SK-N-DZ (cell line): Measurements from ENCODE around the gene RPL9. TPM values are rescaled to one million over a fixed set of nuclear protein-coding genes. Genes with fewer than 3 reads are reported as not detected.
"Not testable (repeated sequence)": the region's sequence is repeated elsewhere in the genome, so short reads cannot be mapped to it uniquely, and the experiment has no call there.

Source experiments
- DNase-seq: peaks from one replicate; pipeline ENCODE4 v3.0.0-alpha.2; 2015; ENCODE audit warnings: low spot score
- polyA plus RNA-seq, 2 experiments: library from polyadenylated mRNA; depleted of rRNA; stranded (reverse); fragments of >200 nt; gene quantifications; 2 replicates each; pipeline ENCODE4 v1.2.3, GENCODE V29; 2014

Gene RPL9
- polyA plus RNA-seq (2014; cell fraction: cytosol; rRNA removed): 4,928 and 7,239 TPM in 2 replicates
- 2,869 and 8,300 TPM in 2 replicates for polyA plus RNA-seq (2014; cell fraction: nucleus; rRNA removed)

DNA sequence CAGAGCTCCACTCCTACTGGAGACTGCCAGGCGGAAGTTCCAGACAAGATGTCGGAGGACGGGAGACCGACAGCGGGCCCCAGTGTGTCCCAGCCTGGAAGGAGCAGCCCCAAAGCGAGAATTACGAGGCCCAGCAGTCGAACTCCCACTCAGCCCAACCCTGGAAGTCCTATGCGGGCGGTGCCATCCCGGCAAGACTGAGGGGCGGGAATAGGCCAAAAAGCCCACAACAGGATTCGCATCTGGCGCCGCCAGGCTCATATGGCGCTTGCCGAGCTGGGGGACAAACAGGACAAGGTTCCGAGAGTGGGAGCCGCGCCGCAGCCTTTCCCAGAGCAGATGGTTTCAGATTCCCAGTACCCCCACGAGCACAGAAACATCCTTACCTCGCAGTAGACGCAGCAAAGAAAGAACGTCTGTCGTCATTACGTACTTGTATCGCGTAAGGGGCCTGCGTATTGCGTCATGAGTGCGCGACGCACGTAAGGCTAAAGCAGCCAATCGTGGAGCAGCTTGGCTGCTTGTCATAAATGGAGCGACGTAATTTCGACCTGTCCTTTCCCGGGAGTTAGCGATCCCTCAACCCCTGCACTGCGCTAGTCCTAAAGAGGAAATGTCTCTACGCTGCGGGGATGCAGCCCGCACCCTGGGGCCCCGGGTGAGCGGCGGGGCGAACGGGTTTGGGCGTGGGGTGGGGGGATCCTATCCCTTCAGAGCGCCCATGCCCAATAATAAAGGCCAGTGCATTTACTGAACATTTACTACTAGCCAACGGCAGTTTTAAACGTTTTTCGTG, at the start of gene RPL9, which contains the start of gene LIAS:
Gene RPL9 (minus strand): TSS at position 418 of the 796 bp plus-strand sequence. CDS start 483 bp downstream, outside the sequence.
Gene LIAS (plus strand): TSS at position 552 of the 796 bp plus-strand sequence. CDS start 62 bp downstream, at position 614.
- DNase-seq: peak; percentile 98

DNA sequence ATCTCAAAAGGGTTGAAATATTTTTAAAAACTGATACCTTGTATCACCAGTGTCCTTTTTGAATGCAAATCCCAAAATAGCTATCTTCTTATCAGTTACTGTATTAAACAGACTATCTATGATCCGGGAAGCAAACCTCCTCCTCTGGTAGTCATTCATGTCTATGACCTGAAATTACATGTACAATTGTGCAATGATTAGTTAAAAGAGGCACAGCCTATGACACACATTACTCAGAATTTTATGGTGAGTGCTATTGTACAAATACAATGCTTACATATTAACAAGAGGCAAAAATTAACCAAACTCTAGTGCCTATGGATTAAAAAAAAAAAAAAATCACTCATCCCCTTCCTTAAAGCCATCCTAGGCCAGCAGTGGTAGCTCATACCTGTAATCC, 46.9 kb upstream of the RPL9 start:
- DNase-seq: no peak

DNA sequence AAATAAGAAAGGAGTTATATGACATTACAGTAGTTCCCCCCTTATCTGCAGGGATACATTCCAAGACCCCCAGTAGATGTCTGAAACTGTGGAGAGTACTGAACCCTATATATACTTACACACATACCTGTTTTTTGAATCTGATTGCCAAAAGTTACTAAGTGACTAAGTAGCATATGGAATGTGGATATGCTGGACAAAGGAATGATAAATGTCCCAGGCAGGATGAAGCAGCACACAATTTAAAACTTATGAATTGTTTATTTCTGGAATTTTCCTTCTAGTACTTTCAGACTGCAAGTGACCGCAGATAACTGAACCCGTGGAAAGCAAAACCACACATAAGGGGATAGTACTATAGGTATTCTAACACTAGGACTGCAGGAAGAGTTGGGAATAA, 45.8 kb upstream of the RPL9 start:
- DNase-seq: no peak

DNA sequence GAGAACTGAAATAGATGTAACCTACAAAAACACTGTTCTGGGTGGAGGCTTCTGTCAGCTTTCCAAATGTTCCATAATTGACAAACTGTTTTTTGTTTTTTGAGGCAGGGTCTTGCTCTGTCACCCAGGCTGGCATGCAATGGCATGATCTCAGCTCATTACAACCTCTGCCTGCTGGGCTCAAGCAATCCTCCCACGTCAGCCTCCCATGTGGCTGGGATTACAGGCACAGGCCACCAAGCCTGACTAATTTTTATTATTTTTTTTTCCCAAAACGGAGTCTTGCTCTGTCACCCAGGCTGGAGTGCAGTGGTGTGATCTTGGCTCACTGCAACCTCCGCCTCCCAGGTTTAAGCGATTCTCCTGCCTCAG, 43.9 kb upstream of the RPL9 start:
- DNase-seq: not testable (repeated sequence)

DNA sequence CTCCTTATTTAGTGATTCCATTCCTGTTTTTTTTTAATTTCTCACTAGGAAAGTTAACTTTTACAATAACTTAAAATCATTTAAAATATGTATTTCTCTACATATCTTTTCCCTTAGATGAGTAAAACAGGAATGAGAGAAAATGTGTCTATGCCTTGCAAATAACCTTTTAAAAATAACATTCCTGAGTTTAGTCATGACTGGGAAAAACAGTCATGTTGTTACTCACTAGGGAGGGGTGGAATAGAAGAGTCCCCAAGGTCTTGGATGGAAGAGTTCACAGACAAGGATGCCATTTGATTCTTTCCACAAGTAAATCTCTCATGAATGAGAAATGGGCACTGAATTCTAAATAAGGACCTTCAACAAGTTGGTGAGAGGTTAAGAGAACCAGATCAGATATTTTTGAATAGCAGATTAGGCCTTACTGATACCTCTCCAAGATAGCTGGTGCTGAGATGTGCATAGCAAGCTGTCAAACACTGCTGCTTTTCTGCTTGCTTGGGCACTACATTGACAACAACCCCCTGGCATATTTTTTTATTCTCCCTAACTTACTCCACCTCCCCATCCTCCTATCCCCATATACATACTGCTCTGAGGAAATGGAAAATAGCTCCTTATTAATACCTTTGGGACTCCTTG, 43.4 kb upstream of the RPL9 start:
- DNase-seq: no peak

DNA sequence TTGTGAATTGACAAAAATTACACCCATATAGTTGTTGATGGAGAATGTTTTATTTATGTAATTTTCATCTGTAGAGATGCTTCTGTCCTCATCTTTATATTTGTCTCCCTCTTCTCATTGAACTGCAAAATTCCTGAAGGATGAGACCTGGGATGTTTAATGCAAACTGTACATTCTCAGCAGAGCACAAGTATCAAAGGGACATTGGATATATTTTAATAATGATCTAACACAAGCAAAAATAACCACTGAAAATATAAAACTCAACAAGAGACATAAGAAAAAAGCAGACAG, 40.0 kb upstream of the RPL9 start:
- no peak for DNase-seq

DNA sequence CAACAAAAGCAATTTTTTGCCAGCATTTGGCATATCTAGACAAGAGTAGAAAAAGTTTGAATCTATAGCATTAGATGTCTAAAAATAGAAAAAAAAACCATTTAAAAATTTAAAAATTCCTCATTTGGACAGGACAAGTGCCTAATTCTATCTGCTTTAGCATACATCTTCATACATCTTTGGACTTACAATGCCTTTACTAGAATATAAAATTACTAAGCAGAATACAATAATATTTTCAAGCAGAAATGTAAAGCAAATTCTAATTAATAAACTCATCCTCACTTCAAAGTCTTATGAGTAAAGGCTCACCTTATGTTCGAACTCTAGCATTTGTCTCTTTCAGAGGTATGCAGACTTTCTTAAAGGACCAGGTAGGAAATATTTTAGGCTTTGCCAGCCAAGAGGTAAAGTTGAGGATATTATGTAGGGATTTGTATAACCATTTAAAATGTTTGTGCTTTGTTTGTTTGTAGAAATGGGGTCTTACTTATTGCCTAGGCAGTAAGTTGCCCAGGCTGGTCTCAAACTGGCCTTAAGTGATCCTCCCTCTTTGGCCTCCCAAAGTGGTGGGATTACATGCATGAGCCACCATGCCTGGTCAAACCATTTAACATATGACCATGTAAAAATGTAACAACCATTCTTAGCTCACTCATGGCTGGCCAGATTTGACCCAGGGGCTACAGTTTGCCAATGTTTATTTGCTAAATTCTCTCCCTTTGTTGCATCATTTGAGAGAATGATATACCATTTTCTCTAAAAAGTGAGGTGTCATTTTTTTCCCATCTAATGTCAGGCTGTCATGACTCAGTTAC, 39.4 kb upstream of the RPL9 start:
- DNase-seq: no peak

DNA sequence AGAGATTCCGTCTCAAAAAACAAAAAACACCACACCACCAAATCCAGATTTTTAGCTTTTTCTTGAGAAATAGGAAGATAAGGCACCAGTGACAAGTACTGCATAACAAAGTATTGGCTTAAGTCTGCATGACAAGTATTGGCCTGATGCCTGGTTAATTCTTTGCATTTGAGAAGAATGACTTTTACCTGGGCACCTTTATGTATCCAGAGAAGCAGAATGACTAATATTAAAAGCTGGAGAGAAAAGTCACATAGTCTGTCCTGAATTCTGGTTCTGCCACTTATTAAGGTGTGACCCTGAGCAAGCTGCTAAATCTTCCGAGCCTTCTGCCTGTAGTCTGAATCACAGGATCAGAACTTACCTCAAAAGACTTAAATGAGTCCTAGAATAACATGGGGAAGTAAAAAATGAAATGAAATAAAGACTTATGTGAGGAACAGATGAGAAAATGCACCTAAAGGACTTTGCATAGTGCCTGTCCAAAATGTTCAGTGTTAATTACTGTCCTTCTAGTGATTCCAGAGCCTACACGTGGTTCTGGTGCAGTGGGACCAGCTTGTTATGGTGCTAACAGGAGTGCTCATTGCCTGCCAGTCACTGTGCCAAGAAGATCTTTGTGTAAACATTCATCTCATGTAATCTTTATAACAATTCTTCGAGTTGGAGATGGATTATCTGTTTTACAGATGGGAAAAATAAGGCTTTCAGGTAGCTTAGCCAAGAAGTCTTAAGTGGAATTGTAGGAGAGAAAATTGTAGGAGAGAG, 36.9 kb upstream of the RPL9 start:
- DNase-seq: no peak

DNA sequence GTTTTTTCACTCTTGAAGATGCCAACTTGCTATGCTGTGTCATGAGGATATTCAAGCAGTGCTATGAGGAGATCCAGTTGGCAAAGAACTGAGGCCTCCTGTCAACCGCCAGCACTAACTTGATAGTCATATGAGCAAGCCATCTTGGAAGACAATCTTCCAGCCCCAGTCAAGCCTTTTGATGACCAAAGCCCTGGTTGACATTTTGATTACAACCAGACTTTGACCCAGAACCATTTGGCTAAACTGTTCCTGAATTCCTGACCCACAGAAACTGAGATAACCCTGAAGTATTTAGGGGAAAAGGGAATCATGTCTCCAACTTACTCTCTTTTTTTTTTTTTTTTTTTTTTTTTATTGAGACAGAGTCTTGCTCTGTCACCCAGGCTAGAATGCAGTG, 35.6 kb upstream of the RPL9 start:
- no peak for DNase-seq

DNA sequence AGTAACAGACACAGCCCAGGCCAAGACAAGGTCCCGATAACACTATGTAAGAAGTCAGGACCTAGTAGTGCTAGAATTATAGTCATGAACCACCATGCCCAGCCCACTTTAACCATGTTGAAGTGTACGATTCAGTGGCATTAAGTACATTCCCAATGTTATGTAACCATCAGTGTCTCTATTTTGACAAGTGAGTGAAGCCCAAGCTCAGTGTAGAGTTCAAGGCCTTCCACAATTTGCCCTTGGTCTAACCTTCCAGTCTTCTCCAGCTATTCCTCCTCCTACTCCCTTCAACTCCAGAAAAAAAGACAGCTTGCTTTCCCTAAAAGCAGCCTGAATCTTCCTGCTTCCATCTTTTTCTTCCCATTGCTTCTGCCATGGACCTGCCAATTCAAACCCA, 31.6 kb upstream of the RPL9 start:
- DNase-seq: no peak

DNA sequence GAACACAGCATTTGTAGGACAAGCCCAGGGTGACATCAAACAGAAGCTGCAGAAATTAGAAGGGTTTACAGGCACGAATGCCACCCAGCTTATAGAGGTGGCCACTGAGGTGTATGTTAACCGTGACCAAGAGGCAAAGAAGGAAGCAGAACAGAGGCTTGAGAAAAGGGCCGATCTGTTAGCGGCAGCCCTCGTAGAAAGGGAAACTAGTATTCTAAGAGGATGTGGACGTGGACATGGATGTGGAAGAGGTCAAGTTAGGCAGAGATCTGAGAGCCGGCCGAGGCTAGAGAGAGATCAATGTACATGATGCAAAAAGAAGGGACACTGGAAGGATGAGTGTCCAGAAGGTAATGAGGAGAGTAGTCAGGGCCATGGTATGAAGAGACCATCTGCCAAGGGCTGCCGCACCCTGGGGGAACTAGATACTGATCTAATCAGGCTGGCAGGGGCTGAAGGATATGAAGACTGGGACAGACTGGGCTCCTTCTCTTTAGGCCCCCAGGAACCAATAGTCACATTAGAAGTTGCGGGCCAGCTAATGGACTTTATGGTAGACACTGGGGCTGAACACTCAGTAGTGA, 27.6 kb upstream of the RPL9 start:
- no peak for DNase-seq

DNA sequence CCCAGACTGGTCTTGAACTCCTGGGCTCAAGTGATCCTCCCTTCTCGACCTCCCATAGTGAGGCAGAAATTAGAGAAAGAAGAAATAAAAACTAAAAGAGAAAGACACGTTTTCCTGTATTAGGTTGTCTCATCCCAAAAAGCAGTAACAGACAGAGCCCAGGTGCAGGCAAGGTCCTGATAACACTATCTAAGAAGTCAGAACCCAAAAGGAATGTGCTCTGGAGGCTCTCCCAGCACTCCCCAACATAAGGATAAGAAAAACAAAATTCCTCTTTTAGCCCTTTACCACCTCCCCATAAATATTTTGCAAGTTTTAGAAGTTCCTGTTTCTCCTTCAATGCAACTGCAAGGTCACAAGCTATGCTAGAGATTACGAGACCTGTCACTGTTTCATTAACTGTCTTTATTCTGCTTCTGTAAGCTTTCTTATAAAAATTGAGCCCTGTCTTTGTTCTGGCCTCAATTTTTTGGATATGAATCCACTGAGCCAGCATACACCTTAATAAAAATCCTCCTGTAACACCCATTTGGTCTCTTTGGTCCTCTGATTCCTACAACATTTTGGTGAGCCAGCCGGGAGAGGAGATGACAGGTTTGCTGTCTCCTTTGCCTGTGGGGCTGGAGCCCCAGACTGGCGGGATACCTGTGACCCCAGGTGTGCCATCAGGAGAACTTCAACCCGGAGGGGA, 26.0 kb upstream of the RPL9 start:
- no peak for DNase-seq

DNA sequence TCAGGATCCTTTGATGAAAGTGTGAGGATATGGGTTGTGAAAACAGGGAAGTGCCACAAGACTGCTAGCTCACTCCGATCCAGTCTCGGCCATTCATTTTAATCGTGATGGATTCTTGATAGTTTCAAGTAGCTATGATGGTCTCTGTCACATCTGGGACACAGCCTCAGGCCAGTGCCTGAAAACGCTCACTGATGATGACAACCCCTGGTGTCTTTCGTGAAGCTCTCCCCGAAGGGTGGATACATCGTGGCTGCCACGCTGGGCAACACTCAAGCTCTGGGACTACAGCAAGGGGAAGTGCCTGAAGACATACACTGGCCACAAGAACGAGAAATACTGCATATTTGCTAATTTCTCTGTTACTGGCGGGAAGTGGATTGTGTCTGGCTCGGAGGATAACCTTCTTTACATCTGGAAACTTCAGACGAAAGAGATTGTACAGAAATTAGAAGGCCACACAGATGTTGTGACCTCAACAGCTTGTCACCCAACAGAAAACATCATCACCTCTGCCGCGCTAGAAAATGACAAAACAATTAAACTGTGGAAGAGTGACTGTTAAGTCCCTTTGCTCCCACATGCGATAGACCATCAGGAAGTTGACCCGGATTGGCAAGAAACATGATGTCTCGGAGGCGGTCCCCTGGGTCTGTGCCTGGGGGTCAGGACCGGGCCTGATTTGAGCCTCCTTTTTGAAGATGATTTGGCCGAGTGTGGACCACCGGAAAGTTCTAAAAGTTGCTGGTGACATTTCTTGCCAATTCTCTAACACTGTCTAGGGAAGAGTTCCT, 22.4 kb upstream of the RPL9 start:
- no peak for DNase-seq

DNA sequence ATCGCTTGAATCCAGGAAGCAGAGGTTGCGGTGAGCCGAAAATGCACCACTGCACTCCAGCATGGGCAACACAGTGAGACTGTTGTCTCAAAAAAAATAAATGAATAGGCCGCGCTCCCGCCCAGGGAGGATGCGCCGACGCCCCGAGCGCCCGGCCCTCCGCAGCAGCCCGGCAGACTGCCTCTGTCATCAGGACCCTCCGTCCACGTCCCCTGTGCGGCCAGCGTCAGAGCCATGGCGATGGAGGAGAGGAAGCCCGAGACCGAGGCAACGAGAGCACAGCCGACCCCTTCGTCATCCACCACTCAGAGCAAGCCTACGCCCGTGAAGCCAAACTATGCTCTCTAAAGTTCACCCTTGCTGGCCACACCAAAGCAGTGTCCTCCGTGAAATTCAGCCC, 21.5 kb upstream of the RPL9 start:
- DNase-seq: no peak

DNA sequence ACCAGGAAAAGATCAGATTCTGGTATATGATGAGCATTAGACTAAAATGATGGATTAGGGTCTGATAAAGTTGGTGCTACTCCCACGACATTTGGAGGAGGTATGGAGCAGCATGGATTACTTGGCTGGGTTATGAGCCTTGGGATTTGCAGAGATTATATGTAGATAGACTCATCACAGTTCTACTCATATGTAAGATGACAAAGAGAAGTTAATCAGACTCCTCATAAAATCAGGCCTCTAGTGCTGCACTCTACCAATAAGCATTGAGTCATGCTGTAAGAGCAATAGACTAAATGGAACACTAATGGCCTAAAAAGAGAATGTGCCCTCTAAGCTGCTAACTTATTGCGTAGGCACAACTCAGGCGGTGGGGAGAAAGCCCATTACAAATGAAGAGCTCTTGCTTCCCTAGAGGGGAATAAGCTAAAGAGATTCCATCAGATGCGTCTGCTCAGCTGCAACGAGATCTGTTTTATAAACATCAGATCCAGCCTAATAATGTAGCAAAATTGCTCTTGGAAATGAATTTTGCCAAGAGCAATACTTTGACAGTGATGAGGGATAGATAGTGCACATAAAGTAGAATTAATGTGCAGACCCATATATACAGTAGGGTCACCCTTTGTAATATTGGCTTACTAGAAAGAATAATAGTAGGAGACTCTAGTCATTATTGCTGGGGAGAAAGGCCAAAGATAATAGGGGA, 17.6 kb upstream of the RPL9 start:
- no peak for DNase-seq

DNA sequence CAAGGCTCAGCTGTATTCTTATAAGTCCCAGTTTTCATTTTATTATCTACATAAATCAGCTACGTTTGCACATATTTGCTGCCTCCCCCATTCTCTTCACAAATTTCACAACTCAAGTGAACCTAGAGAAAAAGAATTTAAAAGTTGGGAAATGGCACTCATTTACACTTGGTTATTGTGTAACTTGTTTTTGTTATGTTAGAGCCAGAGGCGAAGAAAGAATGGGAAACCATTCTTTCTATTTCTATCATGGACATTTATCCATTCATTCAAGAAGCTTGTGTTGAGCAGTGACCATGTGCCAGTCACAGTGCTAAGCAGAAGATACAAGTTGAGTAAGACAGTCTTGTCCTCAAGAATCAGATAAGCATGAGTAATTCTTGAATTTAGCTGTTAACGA, 13.7 kb upstream of the RPL9 start:
- no peak for DNase-seq

DNA sequence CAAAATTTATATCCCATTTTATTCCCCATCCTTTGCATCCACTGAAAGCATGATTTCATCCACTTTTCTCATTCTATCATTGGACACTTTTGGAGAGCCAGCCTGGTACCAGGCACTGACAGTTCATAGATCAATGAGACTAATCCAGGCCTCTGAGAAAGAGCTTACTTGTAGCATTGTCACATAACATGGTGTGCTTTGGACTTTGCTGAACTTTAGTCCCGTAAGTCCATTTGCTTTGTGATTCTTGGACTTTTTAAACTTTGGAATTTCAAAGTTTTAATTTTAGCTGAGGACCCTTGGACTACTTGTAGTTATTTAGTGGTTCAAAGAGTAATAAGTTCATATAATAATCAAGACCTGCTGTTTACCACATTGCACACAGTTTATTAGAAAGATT, 11.7 kb upstream of the RPL9 start:
- DNase-seq: no peak

DNA sequence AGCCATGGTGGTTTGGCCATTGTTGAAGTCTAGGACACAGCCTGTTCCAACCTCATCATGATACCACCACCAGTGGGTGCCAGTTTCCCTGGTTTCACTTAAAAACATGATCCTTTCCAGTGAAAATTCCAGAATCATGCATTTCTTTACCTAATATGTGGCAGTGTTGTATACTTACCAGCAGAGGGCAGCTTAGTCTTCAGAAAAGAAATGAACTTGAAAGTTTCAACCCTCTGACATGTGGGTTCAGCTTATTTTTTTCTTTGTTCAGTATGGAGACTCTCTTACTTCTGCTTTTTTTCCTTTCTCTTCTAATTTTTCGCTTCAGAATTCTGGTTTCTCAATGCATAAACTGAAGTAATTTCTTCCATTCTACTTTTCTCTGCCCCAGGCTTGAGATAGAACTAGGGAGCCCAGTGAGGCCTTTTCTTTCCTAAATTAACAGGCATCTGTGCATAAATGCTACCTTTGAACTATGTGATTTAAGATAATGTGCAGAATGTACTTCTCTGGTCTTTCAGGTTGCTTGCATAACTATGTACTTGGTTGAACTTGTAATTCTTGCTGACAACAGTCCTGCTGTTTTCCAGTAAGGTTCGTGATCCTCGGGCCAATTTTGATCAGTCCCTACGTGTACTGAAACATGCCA, 10.8 kb upstream of the RPL9 start:
- DNase-seq: peak; percentile 74

DNA sequence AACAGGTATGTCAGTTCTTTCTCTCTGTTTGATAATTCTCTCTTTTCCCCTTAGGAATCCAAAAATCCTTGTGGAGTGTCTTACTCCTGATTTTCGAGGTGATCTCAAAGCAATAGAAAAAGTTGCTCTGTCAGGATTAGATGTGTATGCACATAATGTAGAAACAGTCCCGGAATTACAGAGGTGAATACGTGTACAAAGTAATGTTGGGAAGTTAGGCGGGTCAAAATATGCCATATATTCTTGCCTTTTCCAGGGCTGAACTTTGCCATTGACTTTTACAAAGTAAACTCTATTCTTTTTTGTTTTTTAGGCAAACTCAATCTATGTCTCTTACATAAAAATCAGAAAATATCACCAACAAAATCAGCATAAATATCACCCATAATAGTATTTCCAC, 8.7 kb upstream of the RPL9 start:
- DNase-seq: no peak
